Measurements from ENCODE around the gene CCDC106.
A peak's percentile ranks its signal among the peaks of the same experiment; 100 is the strongest.

CCDC106 gene

DNA sequence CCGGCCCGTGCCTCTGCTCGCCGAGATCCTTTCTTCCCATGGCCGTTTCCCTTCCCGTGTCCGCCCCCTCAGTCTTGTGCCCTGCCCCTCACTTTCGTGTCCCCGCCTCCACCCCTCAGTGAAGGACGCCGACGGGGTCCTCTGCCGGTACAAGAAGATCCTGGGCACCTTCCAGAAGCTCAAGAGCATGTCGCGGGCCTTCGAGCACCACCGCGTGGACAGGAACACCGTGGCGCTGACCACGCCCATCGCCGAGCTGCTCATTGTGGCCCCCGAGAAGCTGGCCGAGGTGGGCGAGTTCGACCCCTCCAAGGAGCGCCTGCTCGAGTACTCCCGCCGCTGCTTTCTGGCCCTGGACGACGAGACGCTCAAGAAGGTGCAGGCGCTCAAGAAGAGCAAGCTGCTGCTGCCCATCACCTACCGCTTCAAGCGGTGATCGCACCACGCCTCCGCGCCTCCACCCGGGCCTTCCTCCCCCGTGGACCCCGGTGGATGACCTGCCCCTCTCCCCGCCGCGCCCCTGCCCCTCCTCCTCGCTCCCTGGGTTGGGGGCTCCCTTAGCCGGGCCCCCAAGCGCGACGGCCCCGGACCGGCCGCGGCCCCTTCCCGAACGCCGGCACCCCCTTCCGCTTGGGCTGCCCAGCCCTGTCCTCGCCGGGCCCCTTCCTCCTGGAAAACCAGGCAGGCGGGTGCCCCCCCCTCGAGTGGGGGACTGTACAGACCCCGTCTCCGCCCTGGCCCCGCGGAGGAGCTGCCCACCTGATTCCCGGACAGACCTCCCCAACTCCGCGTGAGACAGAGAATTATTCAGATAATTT lies 4.5 kb downstream of the CCDC106 start:
- no peak for DNase-seq

DNA sequence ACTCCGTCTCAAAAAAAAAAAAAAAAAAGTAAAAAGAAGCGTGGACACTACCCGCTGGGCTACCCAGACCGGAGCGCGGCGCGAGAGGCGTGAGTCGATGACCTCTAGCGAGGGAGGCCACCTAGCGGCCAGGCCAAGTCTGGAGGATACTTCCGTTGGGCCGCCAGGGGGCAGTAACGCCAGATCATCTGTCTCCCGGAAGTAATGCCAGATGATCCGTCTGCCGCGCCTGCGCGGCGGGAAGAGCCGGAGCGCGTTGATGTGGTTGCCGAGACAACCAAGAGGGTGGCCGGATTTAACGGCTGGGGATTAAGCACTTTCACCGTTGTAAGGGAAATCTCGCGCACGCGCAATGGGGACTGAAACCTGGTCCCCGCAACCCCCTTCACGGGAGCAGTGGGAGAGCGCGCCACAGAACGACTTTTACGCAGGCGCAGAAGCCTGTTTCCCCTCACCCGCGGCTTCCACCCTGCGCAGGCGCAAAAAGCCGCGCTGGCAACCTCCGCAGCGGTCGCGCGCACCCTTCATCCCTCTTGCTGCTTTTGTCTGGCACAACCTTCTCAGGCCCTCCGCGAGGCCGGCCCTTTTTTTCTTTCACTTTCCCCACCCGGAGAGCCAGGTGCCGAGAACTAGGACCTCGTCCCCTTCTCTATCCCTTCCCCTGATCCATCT lies 5.8 kb downstream of the CCDC106 start:
- peak; percentile 98 for DNase-seq

DNA sequence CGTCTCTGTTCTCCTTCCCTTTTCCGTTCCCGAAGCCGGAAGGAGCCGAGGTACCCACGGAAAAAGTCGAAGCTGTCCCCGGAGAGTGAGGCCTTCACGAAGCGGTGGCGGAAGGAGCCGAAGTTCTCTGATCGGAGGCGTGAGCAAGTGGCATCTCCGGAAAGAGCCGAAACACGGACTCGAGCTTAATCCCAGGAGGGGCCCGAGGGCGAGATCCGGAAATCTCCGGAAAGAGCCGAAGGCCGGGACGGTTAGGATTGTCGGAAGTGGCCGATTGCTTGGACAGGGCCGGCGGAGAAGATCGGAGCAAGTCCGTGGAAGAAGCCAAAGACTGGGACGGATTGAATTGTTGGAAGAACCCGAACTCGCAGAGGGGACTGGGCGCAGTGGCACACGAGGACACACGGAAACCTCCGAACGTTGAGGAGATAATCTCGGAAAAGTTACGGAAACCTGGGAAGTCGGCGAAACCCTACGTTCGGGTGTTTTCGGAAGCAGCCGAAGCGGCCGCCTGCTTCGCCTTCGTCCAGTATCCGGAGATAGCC lies 6.4 kb downstream of the CCDC106 start:
- DNase-seq, result peak; percentile 97

DNA sequence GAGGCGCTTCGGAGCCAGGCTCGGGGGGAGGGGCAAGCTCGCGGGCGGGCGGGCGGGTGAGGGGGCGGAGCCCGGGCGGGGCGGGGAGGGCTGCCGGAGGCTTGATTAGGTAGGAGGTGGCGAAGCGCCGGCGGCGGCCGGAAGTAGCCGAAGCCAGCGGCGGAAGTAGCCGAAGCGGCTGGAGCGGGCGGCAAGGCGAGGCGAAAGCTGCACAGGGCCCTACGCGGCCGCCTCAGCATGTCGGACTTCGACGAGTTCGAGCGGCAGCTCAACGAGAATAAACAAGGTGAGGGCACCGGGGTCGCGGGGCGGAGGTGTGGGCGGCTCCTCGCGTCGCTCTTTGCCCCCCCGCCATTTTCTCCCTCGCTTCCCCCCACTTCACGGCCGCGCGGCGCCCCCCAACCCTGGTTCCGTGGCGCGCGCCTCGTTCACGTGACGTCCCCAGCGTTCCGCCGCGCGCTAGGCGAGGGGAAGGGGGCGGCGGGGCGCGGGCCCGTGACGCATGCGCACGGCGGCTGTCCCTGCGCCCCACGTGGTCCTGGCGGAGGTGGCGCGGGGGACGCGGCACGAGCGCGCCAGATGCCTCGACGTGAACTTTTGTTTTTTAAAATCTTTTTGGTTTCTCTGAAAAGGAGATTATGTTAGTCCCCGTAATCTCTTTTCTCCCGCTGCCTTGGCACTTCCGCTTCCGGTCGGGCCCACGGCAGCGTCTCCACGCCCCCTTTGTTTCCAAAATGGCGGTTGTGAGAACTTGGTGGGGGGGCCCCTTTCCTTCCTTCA lies 7.0 kb downstream of the CCDC106 start, which contains the start of gene U2AF2:
Gene U2AF2 (plus strand): TSS at position 168 of the 780 bp plus-strand sequence. CDS start 70 bp downstream, at position 238.
- peak; percentile 97 for DNase-seq

- DNase-seq, result no peak
These were observed 7.6 kb downstream of the CCDC106 start for GRCh38 chr19:55655648-55656040.

DNA sequence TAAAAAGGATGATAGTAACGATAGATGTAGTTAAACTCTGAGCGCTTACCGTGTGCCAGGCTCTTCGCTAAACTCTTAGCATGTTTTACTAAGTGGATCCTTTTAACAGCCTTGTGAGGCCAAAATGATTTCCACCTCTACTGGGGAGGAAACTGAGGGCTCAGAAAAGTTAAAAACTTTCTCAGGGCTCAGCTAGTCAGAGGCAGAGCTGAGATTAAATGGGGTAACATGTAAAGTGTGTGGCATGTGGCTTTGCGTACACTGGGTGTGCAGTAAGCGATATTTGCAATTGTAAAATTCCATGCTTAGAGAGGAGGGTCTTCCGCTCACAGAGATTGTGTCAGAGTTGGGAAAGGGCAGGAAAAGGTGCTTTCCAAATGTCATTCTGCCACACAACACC lies 8.5 kb downstream of the CCDC106 start:
- no peak for DNase-seq

DNA sequence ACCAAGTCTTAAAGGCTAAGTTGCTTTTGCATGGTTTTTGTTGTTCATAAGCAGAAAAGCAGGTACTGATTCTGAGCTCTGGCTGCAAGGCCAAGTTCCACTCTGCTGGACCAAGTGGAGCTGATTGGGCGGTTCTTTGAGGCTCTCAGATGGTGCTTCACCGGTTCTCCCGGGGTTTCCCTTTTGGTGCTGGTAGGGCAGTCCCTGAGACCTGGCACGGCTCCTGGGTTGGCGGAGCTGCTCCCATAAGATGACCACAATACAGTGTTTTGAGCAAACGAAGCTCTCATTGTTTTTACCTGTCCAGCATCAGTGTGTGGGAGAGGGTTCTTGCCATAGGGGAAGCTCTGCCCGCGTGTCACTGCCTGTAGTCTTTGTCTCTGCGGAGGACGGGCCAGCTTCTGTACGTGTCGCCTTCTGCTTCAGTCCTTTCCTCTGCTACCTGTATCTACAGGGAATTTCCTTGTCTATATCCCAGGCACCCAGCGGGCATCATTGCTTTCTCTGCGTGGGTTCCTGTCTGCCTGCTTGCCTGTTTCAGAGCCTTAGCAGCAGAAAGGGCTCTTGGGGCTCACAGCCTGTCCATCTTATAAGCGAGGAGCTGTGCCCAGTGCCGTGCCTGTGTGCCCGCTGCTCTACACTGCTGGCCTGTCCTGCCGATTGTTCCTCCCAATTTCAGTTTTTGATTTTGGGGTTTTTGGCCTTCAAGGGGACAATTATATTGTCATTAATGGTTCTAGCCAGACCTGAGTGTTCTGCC lies 9.2 kb downstream of the CCDC106 start:
- DNase-seq, result no peak

DNA sequence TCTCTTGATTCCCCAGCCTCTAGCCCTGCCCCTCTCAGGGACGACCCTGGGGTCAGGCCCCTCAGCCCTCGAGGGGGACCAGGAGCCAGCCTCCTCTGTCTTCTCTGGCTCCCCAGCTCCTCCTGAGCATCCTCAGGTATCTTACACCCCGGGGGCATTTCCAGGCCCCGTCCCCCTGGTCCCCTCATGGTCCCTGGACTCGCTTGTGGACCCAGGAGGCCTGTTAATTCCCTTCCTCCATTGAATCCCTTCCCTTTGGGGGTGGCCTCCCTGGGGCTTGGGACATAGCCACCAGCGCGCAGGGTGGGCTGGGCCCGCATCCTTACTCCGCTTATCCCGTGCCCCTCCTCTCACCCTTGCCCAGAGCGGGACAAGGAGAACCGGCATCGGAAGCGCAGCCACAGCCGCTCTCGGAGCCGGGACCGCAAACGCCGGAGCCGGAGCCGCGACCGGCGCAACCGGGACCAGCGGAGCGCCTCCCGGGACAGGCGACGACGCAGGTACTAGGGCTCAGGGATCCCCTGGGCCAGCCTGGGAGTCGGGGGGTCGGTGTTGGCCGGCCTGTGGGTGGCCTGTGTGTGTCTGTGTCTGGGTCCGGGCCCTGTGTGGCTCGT lies 10.9 kb downstream of the CCDC106 start:
- no peak for DNase-seq

GRCh38 chr19:55659822-55660221 lies 11.8 kb downstream of the CCDC106 start:
- no peak for DNase-seq

DNA sequence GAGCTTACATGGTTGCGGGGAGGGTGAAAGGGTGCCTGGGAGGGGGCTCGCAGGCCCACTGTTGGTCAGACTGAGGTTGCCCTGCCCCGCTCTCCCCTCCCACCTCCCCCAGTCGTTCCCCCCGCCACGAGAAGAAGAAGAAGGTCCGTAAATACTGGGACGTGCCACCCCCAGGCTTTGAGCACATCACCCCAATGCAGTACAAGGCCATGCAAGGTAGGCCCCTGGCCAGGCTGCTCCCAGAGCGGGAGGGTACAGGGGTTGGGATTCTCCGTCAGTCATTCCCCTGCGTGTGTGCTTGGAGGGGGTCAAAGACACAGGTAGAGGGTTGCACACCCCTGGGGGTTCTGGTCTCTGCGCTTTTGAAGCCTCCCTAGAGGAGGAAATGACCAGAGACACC lies 12.4 kb downstream of the CCDC106 start:
- no peak for DNase-seq

DNA sequence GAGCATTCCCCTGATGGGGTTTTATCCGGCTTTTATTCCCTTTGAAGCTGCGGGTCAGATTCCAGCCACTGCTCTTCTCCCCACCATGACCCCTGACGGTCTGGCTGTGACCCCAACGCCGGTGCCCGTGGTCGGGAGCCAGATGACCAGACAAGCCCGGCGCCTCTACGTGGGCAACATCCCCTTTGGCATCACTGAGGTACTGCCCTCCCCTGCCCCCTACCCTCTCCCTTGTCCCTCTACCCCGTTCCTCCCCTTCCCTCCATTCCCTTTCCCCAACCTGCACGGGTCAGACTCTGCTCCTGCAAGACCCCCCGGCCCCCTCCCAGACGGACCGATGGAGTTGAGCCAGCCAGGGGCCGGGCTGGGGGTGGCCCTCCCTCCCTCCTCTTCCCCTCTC lies 13.0 kb downstream of the CCDC106 start:
- no peak for DNase-seq

DNA sequence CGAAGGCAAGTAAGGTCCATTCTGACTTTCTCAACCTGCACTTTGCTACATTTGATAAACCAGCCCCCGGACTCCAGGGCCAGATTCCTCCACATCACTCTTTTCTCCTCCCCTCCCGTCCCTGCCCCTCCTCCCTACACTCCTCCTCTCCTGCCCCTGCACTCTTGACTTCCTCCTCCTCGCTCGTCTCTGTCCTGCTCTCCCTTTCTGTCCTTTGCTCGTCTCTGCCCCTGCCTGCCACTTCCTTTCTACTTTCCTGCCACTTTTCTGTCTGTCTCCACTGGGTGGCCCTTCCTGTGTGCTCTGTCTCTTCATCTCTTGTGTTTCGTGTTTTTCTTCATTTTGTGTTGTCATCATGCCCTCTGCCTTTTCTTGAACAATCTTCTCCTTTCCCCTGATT lies 13.8 kb downstream of the CCDC106 start:
- DNase-seq, result no peak

- no peak for DNase-seq
These were observed 16.0 kb downstream of the CCDC106 start for GRCh38 chr19:55663846-55664536.

GRCh38 chr19:55666343-55667005 lies 18.5 kb downstream of the CCDC106 start:
- no peak for DNase-seq

GRCh38 chr19:55667006-55667381 lies 19.0 kb downstream of the CCDC106 start:
- DNase-seq, result no peak

- DNase-seq, result no peak
These were observed 19.5 kb downstream of the CCDC106 start for GRCh38 chr19:55667511-55667910.

- no peak for DNase-seq
These were observed 19.9 kb downstream of the CCDC106 start for GRCh38 chr19:55667958-55668357.

- DNase-seq, result no peak
These were observed 20.8 kb downstream of the CCDC106 start for GRCh38 chr19:55668603-55669348.

GRCh38 chr19:55669418-55670279 lies 21.6 kb downstream of the CCDC106 start:
- no peak for DNase-seq

All from activated CD8-positive, alpha-beta memory T cell treated with anti-CD3 and anti-CD28 coated beads, Interleukin-2, amount 50 U/mL, for 48 hours (primary cell).